SK-N-SH (cell line): Measurements from ENCODE around the gene IFNA14. TPM values are rescaled to one million over a fixed set of nuclear protein-coding genes. Genes with fewer than 3 reads are reported as not detected.

Source experiments
- CTCF ChIA-PET: fragments of 300-600, 350-600 bp; formaldehyde crosslinking; extraction: SDS; loops from one replicate; lab custom pipeline; 2021; lab: Yijun Ruan, JAX
- POLR2A ChIA-PET: fragments of 350-600 bp; sonication (Branson Sonifier 250); formaldehyde crosslinking; extraction: SDS; loops from one replicate; lab custom pipeline; 2020; ENCODE audit warnings: antibody characterized with exemption, inconsistent platforms; lab: Yijun Ruan, JAX
- DNase-seq: peaks from one replicate; pipeline ENCODE4 v3.0.0; 2012
- H2AFZ ChIP-seq: fragments of 200-600 bp; sonication (generic); 2 replicates; pipeline ENCODE4 v1.8.1; 2016; ENCODE audit warnings: antibody characterized with exemption, mild to moderate bottlenecking, low read depth
- H3F3A ChIP-seq: fragments of 200-600 bp; sonication (generic); replicated peaks from 2 replicates; pipeline ENCODE3; 2016; ENCODE audit warnings: antibody characterized with exemption, mild to moderate bottlenecking; ENCODE audit not compliant: insufficient read depth
- H3K27ac ChIP-seq, 2 experiments: fragments of 200-500 bp in 1 of 2; fragments of 200-600 bp in 1 of 2; sonication (Bioruptor generic) in 1 of 2; sonication (generic), shearing (Covaris generic) in 1 of 2; 2 replicates each; pipeline versions ENCODE4 v1.5.1 to v1.6.1; 2014 to 2016; ENCODE audit warnings: low read depth in 2 of 2, inconsistent platforms in 1 of 2, low read length in 1 of 2, mild to moderate bottlenecking in 1 of 2, mixed read lengths in 1 of 2
- H3K27me3 ChIP-seq: fragments of 200-600 bp; sonication (generic), shearing (Covaris generic); 2 replicates; pipeline ENCODE4 v1.6.1; 2016; ENCODE audit warnings: mixed run types; ENCODE audit not compliant: insufficient read depth
- H3K36me3 ChIP-seq, 2 experiments: fragments of 200-500 bp in 1 of 2; fragments of 200-600 bp in 1 of 2; sonication (Bioruptor generic) in 1 of 2; sonication (generic) in 1 of 2; replicated peaks in 1 of 2; 2 replicates each; pipeline versions ENCODE3 to v1.5.1; 2014 to 2016; ENCODE audit warnings: low read length in 1 of 2, mild to moderate bottlenecking in 1 of 2; ENCODE audit not compliant: insufficient read depth in 2 of 2, control insufficient read depth in 1 of 2
- H3K4me1 ChIP-seq, 2 experiments: fragments of 200-500 bp in 1 of 2; fragments of 200-600 bp in 1 of 2; sonication (Bioruptor generic) in 1 of 2; sonication (generic), shearing (Covaris generic) in 1 of 2; 2 replicates each; pipeline versions ENCODE4 v1.5.1 to v1.6.1; 2014 to 2016; ENCODE audit warnings: low read depth in 1 of 2, low read length in 1 of 2, mixed run types in 1 of 2; ENCODE audit not compliant: insufficient read depth in 2 of 2, control insufficient read depth in 1 of 2
- H3K4me2 ChIP-seq: fragments of 200-600 bp; sonication (generic), shearing (Covaris generic); 2 replicates; pipeline ENCODE4 v1.6.1; 2017; ENCODE audit warnings: mixed run types
- H3K4me3 ChIP-seq, 2 experiments: fragments of 200-500 bp in 1 of 2; fragments of 200-600 bp in 1 of 2; sonication (Bioruptor generic) in 1 of 2; sonication (generic), shearing (Covaris generic) in 1 of 2; 2 replicates each; pipeline versions ENCODE4 v1.5.1 to v1.8.1; 2014 to 2016; ENCODE audit warnings: low read depth in 2 of 2, inconsistent platforms in 1 of 2, low read length in 1 of 2, mild to moderate bottlenecking in 1 of 2, mixed read lengths in 1 of 2, moderate library complexity in 1 of 2
- H3K79me2 ChIP-seq: fragments of 200-600 bp; sonication (generic); 2 replicates; pipeline ENCODE4 v1.8.1; 2017; ENCODE audit warnings: mild to moderate bottlenecking; ENCODE audit not compliant: insufficient read depth
- H3K9ac ChIP-seq: fragments of 200-600 bp; sonication (generic); 2 replicates; pipeline ENCODE4 v1.6.1; 2017; ENCODE audit warnings: mixed run types
- H3K9me2 ChIP-seq: fragments of 200-600 bp; sonication (generic); 2 replicates; pipeline ENCODE4 v1.6.1; 2017; ENCODE audit warnings: mixed run types
- H3K9me3 ChIP-seq: fragments of 200-600 bp; sonication (generic); 2 replicates; pipeline ENCODE4 v1.6.1; 2017; ENCODE audit warnings: mixed run types, mild to moderate bottlenecking, moderate library complexity
- H4K20me1 ChIP-seq: fragments of 200-600 bp; sonication (generic); 2 replicates; pipeline ENCODE4 v1.6.1; 2017; ENCODE audit warnings: mild to moderate bottlenecking, mixed run types; ENCODE audit not compliant: insufficient read depth
- CTCF ChIP-seq: fragments of 200-600 bp; sonication (generic); IDR thresholded peaks from 2 replicates; pipeline ENCODE4 v1.6.1; 2017; ENCODE audit warnings: antibody characterized with exemption, mild to moderate bottlenecking, moderate library complexity
- ELF1 ChIP-seq: IDR thresholded peaks from 2 replicates; pipeline ENCODE4 v1.4.0; 2012
- EZH2phosphoT487 ChIP-seq: fragments of 200-600 bp; sonication (generic); IDR thresholded peaks from 2 replicates; pipeline ENCODE4 v1.6.1; 2017; ENCODE audit warnings: low read depth, mixed run types, mild to moderate bottlenecking, antibody characterized with exemption, moderate library complexity, borderline replicate concordance
- FOSL2 ChIP-seq: IDR thresholded peaks from 2 replicates; pipeline ENCODE4 v1.4.0; 2012; ENCODE audit warnings: low read depth, mild to moderate bottlenecking, moderate library complexity, borderline replicate concordance
- FOXJ3 ChIP-seq: sonication (generic); formaldehyde crosslinking; IDR thresholded peaks from 2 replicates; pipeline ENCODE4 v1.5.1; 2020; ENCODE audit warnings: mild to moderate bottlenecking, missing genetic modification reagents
- GATA2 ChIP-seq: sonication (generic); formaldehyde crosslinking; IDR thresholded peaks from 2 replicates; pipeline ENCODE4 v1.5.0; 2020; ENCODE audit warnings: mild to moderate bottlenecking, missing genetic modification reagents
- IRF3 ChIP-seq: fragments of 150-350 bp; IDR thresholded peaks from 2 replicates; pipeline ENCODE4 v1.6.1; 2016; ENCODE audit warnings: mild to moderate bottlenecking, low read depth, low read length
- JUND ChIP-seq: IDR thresholded peaks from 2 replicates; pipeline ENCODE4 v1.4.0; 2012
- MAX ChIP-seq: IDR thresholded peaks from 2 replicates; pipeline ENCODE4 v1.4.0; 2012; ENCODE audit warnings: low read depth
- MXI1 ChIP-seq: IDR thresholded peaks from 2 replicates; pipeline ENCODE4 v1.6.1; 2012; ENCODE audit warnings: mild to moderate bottlenecking, low read depth, low read length, improper control_type of control experiment
- PBX3 ChIP-seq: IDR thresholded peaks from 2 replicates; pipeline ENCODE4; 2012
- RCOR1 ChIP-seq: fragments of 150-350 bp; IDR thresholded peaks from 2 replicates; pipeline ENCODE4 v1.6.1; 2017; ENCODE audit warnings: antibody characterized with exemption, low read length
- RXRA ChIP-seq: IDR thresholded peaks from 2 replicates; pipeline ENCODE4 v1.4.0; 2012; ENCODE audit warnings: low read depth, mild to moderate bottlenecking, borderline replicate concordance
- SIN3A ChIP-seq: IDR thresholded peaks from 2 replicates; pipeline ENCODE4 v1.6.1; 2012; ENCODE audit warnings: low read depth, mild to moderate bottlenecking, low read length, moderate library complexity, borderline replicate concordance
- TCF12 ChIP-seq: IDR thresholded peaks from 2 replicates; pipeline ENCODE4 v1.4.0; 2012
- TEAD4 ChIP-seq: IDR thresholded peaks from 2 replicates; pipeline ENCODE4 v1.4.0; 2012; ENCODE audit warnings: mild to moderate bottlenecking, borderline replicate concordance; ENCODE audit not compliant: insufficient read depth
- USF1 ChIP-seq: IDR thresholded peaks from 2 replicates; pipeline ENCODE4 v1.4.0; 2012; ENCODE audit warnings: low read depth, borderline replicate concordance
- USF2 ChIP-seq: fragments of 150-350 bp; IDR thresholded peaks from 2 replicates; pipeline ENCODE4 v1.6.1; 2017; ENCODE audit warnings: antibody characterized with exemption, low read length, low read depth, borderline replicate concordance
- YY1 ChIP-seq: IDR thresholded peaks from 2 replicates; pipeline ENCODE4 v1.4.0; 2012; ENCODE audit warnings: low read depth, mild to moderate bottlenecking
- ZBTB33 ChIP-seq: IDR thresholded peaks from 2 replicates; pipeline ENCODE4 v1.4.0; 2012; ENCODE audit warnings: low read depth, borderline replicate concordance
- WGBS: methylation state at CpG from one replicate; pipeline ENCODE4 v1.1.6; 2017; ENCODE audit warnings: low lambda C conversion rate; 5-methylcytosine and 5-hydroxymethylcytosine counted together
- polyA plus RNA-seq, 3 experiments: library from polyadenylated mRNA; depleted of rRNA; stranded (reverse); fragments of >200 nt; gene quantifications; 2 replicates each; pipeline ENCODE4 v1.2.3, GENCODE V29; 2012

Gene IFNA14
- polyA plus RNA-seq, 1 of the 3 experiments (the other 2 are of a cell fraction) = not detected

GRCh38 chr9:21286659-21287058 lies 46.9 kb upstream of the IFNA14 start:
- H3K4me2 ChIP-seq = no peak overlapping the region
- H3K9me3 ChIP-seq = no peaks in the 10 kb centered on the region
- no peak overlapping the region for H3K9ac ChIP-seq
- H3K9me2 ChIP-seq = no peaks in the 10 kb centered on the region
- H3K4me1 ChIP-seq = no peaks in the 10 kb centered on the region
- no peaks in the 10 kb centered on the region for H3K27me3 ChIP-seq
- H3K27ac ChIP-seq = no peak overlapping the region
- WGBS = 34% methylated on average over 5 of the region's 5 CpGs
- no peaks in the 10 kb centered on the region for H4K20me1 ChIP-seq
- no peak overlapping the region for H2AFZ ChIP-seq
- DNase-seq = no peak
- no peak for TF ChIP-seq FOSL2
- H3K4me3 ChIP-seq = no peak overlapping the region
- no peaks in the 10 kb centered on the region for H3F3A ChIP-seq
- POLR2A ChIA-PET = no interaction called here
- no peaks in the 10 kb centered on the region for H3K36me3 ChIP-seq
- CTCF ChIA-PET = no interaction called here
- no peaks in the 10 kb centered on the region for H3K79me2 ChIP-seq

- 17% methylated on average over 5 of the region's 5 CpGs for WGBS
- no peak overlapping the region for H3K4me3 ChIP-seq
- no peaks in the 10 kb centered on the region for H3K79me2 ChIP-seq
- ChIA-PET POLR2A (no interaction called here), CTCF (interaction anchor here (1.0 kb wide), 1 partner anchor 723 kb away, joined by 3 read pairs; the partner anchor contains the start of gene CDKN2B)
- no peaks in the 10 kb centered on the region for H3K9me3 ChIP-seq
- H3K36me3 ChIP-seq = no peaks in the 10 kb centered on the region
- H3K4me1 ChIP-seq = no peaks in the 10 kb centered on the region
- H2AFZ ChIP-seq = no peak overlapping the region
- H3K27me3 ChIP-seq = no peaks in the 10 kb centered on the region
- no peaks in the 10 kb centered on the region for H3K9me2 ChIP-seq
- no peak overlapping the region for H3K27ac ChIP-seq
- H3K9ac ChIP-seq = no peak overlapping the region
- no peaks in the 10 kb centered on the region for H3F3A ChIP-seq
- H4K20me1 ChIP-seq = no peaks in the 10 kb centered on the region
- no peak for TF ChIP-seq ZBTB33
- no peak for TF ChIP-seq RCOR1
- no peak for TF ChIP-seq FOXJ3 (CRISPR knock-in tag)
- no peak for TF ChIP-seq TCF12
- no peak for TF ChIP-seq TEAD4
- TF ChIP-seq IRF3 = no peak
- TF ChIP-seq GATA2 (CRISPR knock-in tag) = no peak
- TF ChIP-seq CTCF = no peak
- no peak for TF ChIP-seq FOSL2
- no peak for TF ChIP-seq USF2
- TF ChIP-seq MAX = no peak
- no peak for TF ChIP-seq MXI1
- TF ChIP-seq JUND = no peak
- TF ChIP-seq EZH2phosphoT487 = no peak
- TF ChIP-seq USF1 = no peak
- no peak for TF ChIP-seq ELF1
- no peak for TF ChIP-seq SIN3A
- TF ChIP-seq RXRA = no peak
- TF ChIP-seq YY1 = no peak
- TF ChIP-seq PBX3 = no peak
- TF ChIP-seq, all 33 proteins: peak for 0
- DNase-seq = no peak
- no peak overlapping the region for H3K4me2 ChIP-seq
These were observed 46.3 kb upstream of the IFNA14 start for GRCh38 chr9:21286099-21286498.
